ENCODE measurements around the gene FGD3.

FGD3 gene

DNA sequence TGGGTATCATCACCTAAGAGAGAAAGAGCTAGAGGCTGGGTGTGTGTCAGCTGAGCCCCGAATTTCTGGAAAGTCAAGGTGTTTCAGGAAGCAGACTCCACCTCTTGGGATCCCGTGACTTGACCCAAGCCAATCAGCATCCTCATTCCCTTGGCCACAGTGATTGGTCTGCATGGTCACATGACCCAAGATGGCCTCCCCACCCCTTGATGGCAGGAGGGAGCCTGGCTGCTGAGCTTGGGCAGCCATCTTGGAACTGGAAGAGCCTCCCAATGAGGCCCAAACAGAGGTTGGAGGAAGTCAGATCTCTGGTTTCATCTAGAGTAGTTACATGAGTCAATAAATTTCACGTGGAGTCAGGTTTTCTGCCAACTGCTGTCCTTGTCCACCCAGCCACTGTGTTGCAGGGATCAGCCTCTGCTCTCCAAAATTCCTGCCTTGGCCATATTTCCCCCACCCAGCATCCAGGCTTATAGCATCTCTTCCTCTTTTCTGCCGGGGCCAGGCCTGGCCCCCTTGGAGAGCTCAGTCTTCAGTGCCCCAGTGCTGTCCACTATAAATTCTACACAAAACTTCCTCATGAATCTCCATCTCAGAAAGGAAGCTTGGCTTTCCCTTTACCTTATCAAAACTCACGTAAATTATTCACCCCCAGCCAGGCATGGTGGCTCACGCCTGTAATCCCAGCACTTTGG, 93.9 kb downstream of the FGD3 start:
- no peak for TF ChIP-seq CTCF (IDR thresholded peaks at IDR 0.05; ENCODE audit: insufficient read depth, low read length, missing control alignments)
- DNase-seq (ENCODE audit: low read depth, low spot score) = no peak
- POLR2A ChIA-PET = no interaction called here
- CTCF ChIA-PET = no interaction called here
- no peak overlapping the region for H3K4me3 ChIP-seq (ENCODE audit: low read depth, low read length)

GRCh38 chr9:93043122-93043521, 95.8 kb downstream of the FGD3 start:
- CTCF ChIA-PET = no interaction called here
- DNase-seq (ENCODE audit: low read depth, low spot score) = no peak
- POLR2A ChIA-PET = no interaction called here
- H3K4me3 ChIP-seq (ENCODE audit: low read depth, low read length) = no peak overlapping the region
- TF ChIP-seq CTCF (IDR thresholded peaks at IDR 0.05; ENCODE audit: insufficient read depth, low read length, missing control alignments) = no peak

DNA sequence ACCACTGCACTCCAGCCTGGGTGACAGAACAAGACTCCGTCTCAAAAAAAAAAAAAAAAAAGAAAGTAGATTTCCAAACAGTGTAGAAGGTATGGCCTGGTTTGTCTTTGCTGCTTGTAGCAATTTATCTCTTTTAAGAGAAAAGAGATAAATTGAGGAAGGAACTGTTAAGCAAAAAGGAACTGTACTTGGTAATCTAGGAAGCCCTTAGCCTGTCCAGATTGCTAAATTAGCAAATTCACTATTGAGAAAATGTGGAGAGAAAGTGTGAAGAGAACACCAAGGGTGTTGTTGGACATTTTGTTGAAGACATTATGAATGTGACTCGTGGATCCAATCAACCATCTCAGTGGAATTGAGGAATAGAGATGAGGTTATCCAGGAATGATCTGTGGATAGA, 98.2 kb downstream of the FGD3 start:
- H3K4me3 ChIP-seq (ENCODE audit: low read depth, low read length) = no peak overlapping the region
- ChIA-PET POLR2A (no interaction called here), CTCF (no interaction called here)
- TF ChIP-seq CTCF (IDR thresholded peaks at IDR 0.05; ENCODE audit: insufficient read depth, low read length, missing control alignments) = no peak
- DNase-seq (ENCODE audit: low read depth, low spot score) = no peak

DNA sequence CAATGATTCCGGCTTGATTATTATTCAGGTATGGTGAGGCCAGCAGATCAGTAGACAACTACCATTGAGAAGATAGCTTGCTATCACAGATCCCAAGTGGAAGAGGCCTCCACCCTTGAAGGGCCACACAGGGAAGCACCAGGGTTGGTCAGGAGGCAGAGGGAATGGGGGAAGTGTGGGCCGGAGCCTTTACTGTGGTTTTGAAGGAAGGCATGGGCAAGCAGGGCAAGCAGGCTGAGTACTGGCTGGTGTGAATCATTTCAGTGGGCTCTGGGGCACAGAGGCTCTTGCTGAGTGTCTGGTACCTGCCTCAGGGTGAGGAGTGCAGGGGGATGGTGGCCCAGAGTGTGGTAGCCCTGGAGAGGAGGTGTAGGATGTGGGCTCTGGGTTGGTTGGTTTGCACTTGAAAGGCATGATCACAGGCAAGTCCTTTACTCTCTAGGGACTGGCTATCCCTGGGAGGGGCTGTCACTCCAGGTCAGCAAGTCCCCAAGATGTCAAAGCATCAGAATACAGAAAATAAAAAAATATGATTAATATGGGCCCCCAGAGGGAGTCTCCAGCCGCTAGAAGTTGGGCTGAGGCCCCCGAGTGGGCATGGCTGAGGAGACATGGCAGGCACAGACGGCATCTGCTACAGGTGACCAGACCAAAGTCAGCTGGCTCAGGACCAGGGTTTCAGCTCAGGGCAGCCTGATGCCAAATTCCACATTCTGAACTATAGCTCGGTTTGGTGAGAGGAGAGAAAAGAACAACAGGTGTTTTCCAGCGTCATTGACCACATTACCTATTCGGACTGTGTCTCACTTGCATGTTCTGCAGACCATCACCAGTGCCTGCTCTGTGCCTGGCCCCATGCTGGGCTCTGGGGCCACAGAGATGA, 101.5 kb downstream of the FGD3 start:
- TF ChIP-seq CTCF (IDR thresholded peaks at IDR 0.05; ENCODE audit: insufficient read depth, low read length, missing control alignments) = no peak
- DNase-seq (ENCODE audit: low read depth, low spot score) = no peak
- ChIA-PET POLR2A (no interaction called here), CTCF (no interaction called here)
- no peak overlapping the region for H3K4me3 ChIP-seq (ENCODE audit: low read depth, low read length)

DNA sequence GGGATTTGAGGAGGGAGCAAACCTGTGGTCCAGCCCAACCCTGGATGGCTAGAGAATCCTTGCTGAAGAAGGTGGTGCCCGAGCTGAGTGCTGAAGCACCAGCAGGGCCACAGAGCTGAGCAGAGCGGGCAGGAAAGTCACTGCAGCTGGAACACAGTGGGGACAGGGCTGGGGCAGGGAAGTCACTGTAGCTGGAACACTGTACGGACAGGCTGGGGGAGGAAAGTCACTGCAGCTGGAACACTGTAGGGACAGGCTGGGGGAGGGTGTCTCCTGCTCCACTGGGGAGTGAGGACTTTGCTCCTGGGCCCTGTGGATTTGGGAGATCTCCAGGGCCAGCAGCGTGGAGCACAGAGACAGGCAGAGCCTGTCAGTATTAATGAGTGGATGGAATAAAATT, 102.2 kb downstream of the FGD3 start:
- ChIA-PET CTCF (no interaction called here), POLR2A (no interaction called here)
- no peak for TF ChIP-seq CTCF (IDR thresholded peaks at IDR 0.05; ENCODE audit: insufficient read depth, low read length, missing control alignments)
- DNase-seq (ENCODE audit: low read depth, low spot score) = no peak
- no peak overlapping the region for H3K4me3 ChIP-seq (ENCODE audit: low read depth, low read length)

DNA sequence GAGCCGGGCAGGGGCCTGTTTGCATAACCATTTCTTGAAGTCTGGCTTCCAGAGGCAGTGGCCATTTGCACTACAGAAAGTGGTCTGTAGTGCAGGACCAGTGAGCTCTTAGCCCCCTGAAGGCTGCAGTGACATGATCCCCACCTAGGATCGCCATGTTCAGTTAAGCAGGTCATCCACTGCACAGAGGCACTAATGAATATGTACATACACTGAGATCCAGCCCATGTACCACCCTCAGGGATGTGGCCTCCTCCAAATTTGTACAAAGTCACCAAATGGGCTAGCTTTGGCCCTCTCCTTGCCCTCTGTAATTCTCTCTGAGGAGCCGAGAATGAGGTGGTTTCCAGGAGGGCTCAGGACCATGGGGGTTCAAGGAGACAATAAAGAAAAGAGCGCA, 102.9 kb downstream of the FGD3 start:
- no peak for TF ChIP-seq CTCF (IDR thresholded peaks at IDR 0.05; ENCODE audit: insufficient read depth, low read length, missing control alignments)
- no peak overlapping the region for H3K4me3 ChIP-seq (ENCODE audit: low read depth, low read length)
- DNase-seq (ENCODE audit: low read depth, low spot score) = no peak
- ChIA-PET POLR2A (no interaction called here), CTCF (no interaction called here)
